ENCODE results near the gene SUGCT. TPM values are rescaled to one million over a fixed set of nuclear protein-coding genes. Genes with fewer than 3 reads are reported as not detected.

Gene SUGCT
- total and polyA plus RNA-seq, 2 of the 8 experiments (the other 6 are each of a cell fraction or from before 2014, with no cell fraction given): 2.8 to 5.4 TPM

DNA sequence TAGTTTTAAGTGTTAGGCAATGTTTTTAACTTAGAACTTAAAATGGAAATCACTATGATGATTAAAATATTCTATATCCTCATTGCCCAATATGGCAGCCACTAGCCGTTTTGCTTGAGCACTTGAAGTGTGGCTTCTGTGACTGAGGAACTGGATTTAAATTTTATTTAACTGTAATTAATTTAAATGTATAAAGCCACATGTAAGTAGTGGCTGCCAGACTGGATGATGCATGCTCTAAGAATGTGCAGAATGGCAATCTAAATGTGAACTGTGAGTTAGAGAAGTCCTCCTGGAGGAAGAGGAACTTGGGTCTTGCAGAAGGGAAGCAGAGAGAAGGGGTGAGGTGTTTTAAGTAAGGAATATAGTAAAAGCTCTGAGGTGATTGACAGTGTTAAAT, 451.4 kb downstream of the SUGCT start:
- H3K56ac ChIP-seq (replicated peaks; ENCODE audit: insufficient read length, low read depth, low read length): no peak overlapping the region
- H3K4me1 ChIP-seq (replicated peaks in 1 of 4; ENCODE audit: control insufficient read depth in 3 of 4, insufficient read depth in 4 of 4, low read length in 3 of 4): no peaks in the 10 kb centered on the region
- TF ChIP-seq TAF1 (IDR thresholded peaks at IDR 0.05; ENCODE audit: low read depth, low read length): no peak
- TF ChIP-seq MAX (IDR thresholded peaks at IDR 0.05): no peak
- ChIA-PET CTCF (ENCODE audit: partially characterized antibody) (interaction anchor here (1.0 kb wide), 1 partner anchor 19 kb away, joined by 4 read pairs; no protein-coding TSS in a partner anchor), POLR2A (ENCODE audit: partially characterized antibody) (no interaction called here)
- no peak overlapping the region for H3K14ac ChIP-seq (ENCODE audit: insufficient read length)
- H2BK20ac ChIP-seq (ENCODE audit: low read length): no peak overlapping the region
- H3K27ac ChIP-seq (ENCODE audit: low read depth, low read length): no peak overlapping the region
- H2BK12ac ChIP-seq (ENCODE audit: low read depth, low read length): no peak overlapping the region
- no peak overlapping the region for H3K9ac ChIP-seq (replicated peaks in 1 of 4; ENCODE audit: extremely low read depth in 1 of 4, low read depth in 3 of 4, low read length in 3 of 4)
- no peak overlapping the region for H3K4me3 ChIP-seq (ENCODE audit: extremely low read depth in 1 of 4, insufficient read depth in 2 of 4, low read depth in 3 of 4, low read length in 4 of 4)
- H3K4ac ChIP-seq (replicated peaks; ENCODE audit: insufficient read length, low read depth, low read length): no peak overlapping the region
- no peak overlapping the region for H2BK120ac ChIP-seq (replicated peaks; ENCODE audit: low read depth, low read length)
- no peak overlapping the region for H2BK15ac ChIP-seq (ENCODE audit: low read length)
- 85% methylated on average over 1 of the region's 1 CpG; no CpG with 5 or more reads in 1 of the 2 experiments for WGBS, 2 experiments (ENCODE audit: extremely low coverage in 1 of 2, insufficient coverage in 1 of 2, insufficient read length in 1 of 2, insufficient replicate concordance in 2 of 2, low coverage in 1 of 2, low lambda C conversion rate in 2 of 2, missing lambda C conversion rate in 1 of 2)
- DNase-seq (ENCODE audit: low read depth in 1 of 2, low spot score in 2 of 2) (no peak), FAIRE-seq (no peak)
- H3K79me1 ChIP-seq (ENCODE audit: low read depth, low read length): no peaks in the 10 kb centered on the region
- H3K18ac ChIP-seq (ENCODE audit: extremely low read depth, low read length): no peak overlapping the region
- H3K9me3 ChIP-seq (ENCODE audit: insufficient read depth in 2 of 2, low read depth in 1 of 2, low read length in 1 of 2): no peaks in the 10 kb centered on the region
- no peaks in the 10 kb centered on the region for H4K20me1 ChIP-seq (replicated peaks in 1 of 2; ENCODE audit: control insufficient read depth in 1 of 2, insufficient read depth in 2 of 2, low read length in 2 of 2)
- H3K27me3 ChIP-seq (replicated peaks in 1 of 4; ENCODE audit: control insufficient read depth in 3 of 4, extremely low read depth in 1 of 4, insufficient read depth in 3 of 4, low read length in 3 of 4): no peaks in the 10 kb centered on the region
- no peak overlapping the region for H4K5ac ChIP-seq (ENCODE audit: insufficient read length, low read depth, low read length)
- no peak overlapping the region for H2BK5ac ChIP-seq (ENCODE audit: low read depth, low read length)
- H2AK5ac ChIP-seq (ENCODE audit: low read depth, low read length): no peak overlapping the region
- H4K91ac ChIP-seq (replicated peaks; ENCODE audit: insufficient read length, low read length): no peak overlapping the region
- no peak overlapping the region for H3K4me2 ChIP-seq (ENCODE audit: insufficient read depth in 1 of 2, low read depth in 2 of 2, low read length in 2 of 2)
- no peak overlapping the region for H2AFZ ChIP-seq (ENCODE audit: low read length)
- H3K23me2 ChIP-seq (ENCODE audit: low read depth, low read length): no peaks in the 10 kb centered on the region
- H3K79me2 ChIP-seq (ENCODE audit: control insufficient read depth in 1 of 2, insufficient read depth in 2 of 2, low read length in 2 of 2): no peaks in the 10 kb centered on the region
- H4K8ac ChIP-seq (ENCODE audit: extremely low read depth, insufficient read depth, low read length): no peak overlapping the region
- no peaks in the 10 kb centered on the region for H3K36me3 ChIP-seq (ENCODE audit: control insufficient read depth in 2 of 4, insufficient read depth in 4 of 4, low read length in 3 of 4)
- H3K23ac ChIP-seq (ENCODE audit: insufficient read length): no peak overlapping the region
